HCEC 1CT (cell line): ENCODE data around the gene C3.
"Not testable (repeated sequence)": the region's sequence is repeated elsewhere in the genome, so short reads cannot be mapped to it uniquely, and the experiment has no call there.

Source experiments
- DNase-seq: peaks from one replicate; pipeline ENCODE4 v3.0.0-alpha.2; 2017

C3 gene

DNA sequence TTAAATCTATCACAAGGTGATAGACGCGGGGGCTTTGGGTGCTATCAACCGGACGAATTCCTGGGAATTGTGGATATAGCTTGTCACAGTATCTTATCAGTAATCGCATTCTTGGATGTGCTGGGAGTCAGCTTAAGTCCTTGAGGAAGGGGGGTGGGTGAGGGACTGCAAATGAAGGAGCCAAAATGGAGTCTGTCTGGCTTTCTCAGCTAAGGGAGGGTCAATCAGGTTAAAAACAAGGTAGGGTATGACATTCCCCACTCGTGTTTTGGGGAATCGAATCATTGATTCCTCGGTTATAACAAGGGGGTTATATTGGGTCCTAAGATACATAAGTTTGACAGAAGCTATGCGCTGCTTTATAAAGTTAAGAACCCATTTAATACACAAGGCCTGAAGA lies 64.1 kb downstream of the C3 start:
- not testable (repeated sequence) for DNase-seq

- DNase-seq: no peak
These were observed 65.8 kb downstream of the C3 start for GRCh38 chr19:6654347-6655310.

DNA sequence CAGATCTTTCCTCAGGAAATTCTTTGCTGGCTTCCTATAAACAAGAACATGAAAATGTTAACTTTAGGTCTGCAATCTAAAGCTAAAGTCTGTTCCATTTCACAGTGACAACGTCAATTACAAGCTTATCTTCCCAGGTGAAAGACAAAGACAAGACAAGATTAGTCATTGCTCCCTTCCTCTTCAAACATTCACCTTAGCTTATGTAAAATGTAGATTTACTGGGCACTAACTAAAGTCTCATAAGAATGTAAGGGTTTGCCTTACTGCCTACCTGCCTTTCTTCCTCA lies 67.7 kb downstream of the C3 start:
- DNase-seq: no peak

- DNase-seq: no peak
These were observed 68.3 kb downstream of the C3 start for GRCh38 chr19:6651965-6652804.

DNA sequence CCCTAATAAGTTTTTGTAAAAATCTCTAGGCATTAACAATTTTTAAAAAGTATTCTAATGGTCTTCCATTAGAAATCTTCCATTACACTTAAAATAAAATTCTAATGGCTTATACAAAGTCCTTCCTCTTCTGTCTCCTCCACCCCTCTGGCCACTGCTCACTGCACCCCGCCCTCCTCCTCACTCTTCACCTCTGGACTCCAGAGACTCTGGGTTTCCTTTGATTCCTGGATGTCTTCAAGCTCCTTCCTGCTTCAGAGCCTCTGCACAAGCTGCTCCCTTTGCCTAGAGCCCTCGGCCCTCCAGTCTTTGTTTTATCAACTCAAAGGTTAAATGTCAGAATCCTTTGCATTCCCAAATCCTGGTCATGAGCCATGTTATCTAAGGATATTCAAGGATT lies 71.3 kb downstream of the C3 start:
- no peak for DNase-seq

DNA sequence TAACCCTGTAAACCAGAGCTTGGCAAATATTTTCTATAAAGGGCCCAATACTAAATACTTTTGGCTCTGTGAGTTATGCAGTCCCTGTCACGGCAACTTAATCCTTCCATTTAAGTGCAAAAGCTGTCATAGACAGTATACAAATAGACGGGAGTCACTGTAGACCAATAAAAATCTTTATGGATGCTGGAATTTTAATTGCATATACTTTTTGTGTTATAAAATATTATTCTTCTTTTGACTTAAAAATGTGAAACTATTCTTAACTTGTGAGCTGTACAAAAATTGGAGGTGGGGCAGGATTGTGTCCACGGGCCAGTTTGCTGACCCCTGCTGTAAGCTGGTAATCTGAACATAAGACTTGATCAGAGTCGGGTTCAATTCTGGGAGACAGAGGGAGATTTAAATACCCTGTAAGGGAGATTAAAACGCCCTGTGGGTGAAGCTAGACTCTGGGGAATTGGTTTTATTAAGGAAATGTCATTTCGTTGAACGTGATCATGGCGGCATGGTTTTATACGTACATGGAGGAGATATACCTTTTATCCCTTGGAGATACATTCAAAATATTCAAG lies 72.2 kb downstream of the C3 start:
- DNase-seq: no peak

DNA sequence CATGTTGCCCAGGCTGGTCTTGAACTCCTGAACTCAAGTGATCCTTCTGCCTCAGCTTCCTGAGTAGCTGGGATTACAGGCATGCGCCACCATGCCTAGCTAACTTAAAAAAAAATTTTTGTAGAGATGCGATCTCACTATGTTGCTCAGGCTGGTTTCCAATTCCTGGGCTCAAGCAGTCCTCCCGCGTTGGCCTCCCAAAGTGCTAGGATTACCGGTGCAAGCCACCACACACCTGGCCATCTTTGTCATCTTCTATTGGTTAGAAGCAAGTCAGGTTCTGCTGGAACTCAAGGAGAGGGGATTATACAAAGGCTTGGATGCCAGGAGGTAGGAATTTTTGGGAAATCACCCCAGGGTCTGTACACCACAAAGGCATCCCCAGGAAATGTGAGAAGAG lies 75.7 kb downstream of the C3 start:
- no peak for DNase-seq

DNA sequence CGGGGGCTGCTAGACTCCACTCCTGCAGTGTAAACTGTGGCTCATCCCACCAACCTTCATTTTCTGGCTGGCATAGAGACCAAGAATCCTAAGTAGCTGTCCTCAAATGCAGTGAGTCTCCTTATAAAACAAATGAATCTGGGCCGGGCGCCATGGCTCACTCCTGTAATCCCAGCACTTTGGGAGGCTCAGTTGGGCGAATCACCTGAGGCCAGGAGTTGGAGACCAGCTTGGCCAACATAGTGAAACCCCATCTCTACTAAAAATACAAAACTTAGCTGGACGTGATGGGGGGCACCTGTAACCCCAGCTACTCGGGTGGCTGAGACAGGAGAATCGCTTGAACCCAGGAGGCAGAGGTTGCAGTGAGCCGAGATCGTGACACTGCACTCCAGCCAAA lies 80.1 kb downstream of the C3 start:
- DNase-seq: not testable (repeated sequence)

DNA sequence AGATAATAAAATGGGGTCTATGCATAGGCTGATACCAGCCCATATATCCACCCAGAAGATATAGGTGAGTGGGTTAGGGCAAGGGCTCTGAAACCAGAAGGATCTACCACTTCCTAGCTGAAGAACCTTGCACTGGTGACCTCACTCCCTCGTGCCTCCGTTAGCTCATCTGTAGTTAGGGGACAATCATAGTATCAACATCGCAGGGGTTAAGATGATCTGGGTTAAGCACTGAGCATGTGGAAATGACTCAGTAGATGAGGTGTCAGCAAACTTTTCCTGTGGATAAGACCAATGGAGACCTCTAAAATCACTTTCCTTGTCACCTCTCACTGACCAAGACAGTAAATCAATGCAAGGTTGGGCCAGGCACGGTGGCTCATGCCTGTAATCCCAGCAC lies 81.0 kb downstream of the C3 start:
- DNase-seq: peak; percentile 76

GRCh38 chr19:6633456-6633813 lies 87.0 kb downstream of the C3 start:
- DNase-seq: not testable (repeated sequence)

DNA sequence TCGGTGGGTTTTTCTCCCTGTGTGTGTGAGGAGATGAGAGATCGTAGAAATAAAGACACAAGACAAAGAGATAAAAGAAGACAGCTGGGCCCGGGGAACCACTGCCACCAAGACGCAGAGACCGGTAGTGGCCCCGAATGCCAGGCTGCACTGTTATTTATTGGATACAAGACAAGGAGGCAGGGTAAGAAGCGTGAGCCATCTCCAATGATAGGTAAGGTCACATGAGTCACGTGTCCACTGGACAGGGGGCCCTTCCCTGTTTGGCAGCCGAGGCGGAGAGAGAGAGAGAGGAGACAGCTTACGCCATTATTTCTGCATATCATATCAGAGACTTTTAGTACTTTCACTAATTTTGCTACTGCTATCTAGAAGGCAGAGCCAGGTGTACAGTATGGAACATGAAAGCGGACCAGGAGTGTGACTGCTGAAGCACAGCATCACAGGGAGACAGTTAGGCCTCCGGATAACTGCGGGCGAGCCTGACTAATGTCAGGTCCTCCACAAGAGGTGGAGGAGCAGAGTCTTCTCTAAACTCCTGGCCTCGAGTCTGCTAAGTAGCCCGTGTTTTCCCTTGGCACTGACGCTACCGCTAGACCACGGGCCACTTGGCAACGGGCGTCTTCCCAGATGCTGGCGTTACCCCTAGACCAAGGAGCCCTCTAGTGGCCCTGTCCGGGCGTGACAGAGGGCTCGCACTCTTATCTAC lies 87.5 kb downstream of the C3 start:
- peak; percentile 57 for DNase-seq

- peak; percentile 54 for DNase-seq
These were observed 88.3 kb downstream of the C3 start for GRCh38 chr19:6632002-6632621.
